ENCODE data around the gene SLC19A2.

SLC19A2 gene

GRCh38 chr1:169487133-169487532 lies 1.4 kb upstream of the SLC19A2 start:
- no peak for DNase-seq (ENCODE audit: low read depth)
- no peak for TF ChIP-seq CTCF (conservative IDR thresholded peaks at IDR 0.05; ENCODE audit: control insufficient read depth, insufficient read depth, low read depth, low read length)
- H3K4me3 ChIP-seq (ENCODE audit: control insufficient read depth, low read depth, low read length), result peak overlapping the region; percentile 43

GRCh38 chr1:169486281-169487051 lies 722 bp upstream of the SLC19A2 start:
- peak overlapping the region; percentile 43 for H3K4me3 ChIP-seq (ENCODE audit: control insufficient read depth, low read depth, low read length)
- DNase-seq (ENCODE audit: low read depth), result peak; percentile 76
- no peak for TF ChIP-seq CTCF (conservative IDR thresholded peaks at IDR 0.05; ENCODE audit: control insufficient read depth, insufficient read depth, low read depth, low read length)

- TF ChIP-seq CTCF (conservative IDR thresholded peaks at IDR 0.05; ENCODE audit: control insufficient read depth, insufficient read depth, low read depth, low read length), result no peak
- DNase-seq (ENCODE audit: low read depth), result peak; percentile 79
- H3K4me3 ChIP-seq (ENCODE audit: control insufficient read depth, low read depth, low read length), result peak overlapping the region; percentile 69
Measured at GRCh38 chr1:169484683-169485430, 887 bp downstream of the SLC19A2 start.

GRCh38 chr1:169484101-169484500 lies 1.6 kb downstream of the SLC19A2 start:
- no peak for TF ChIP-seq CTCF (conservative IDR thresholded peaks at IDR 0.05; ENCODE audit: control insufficient read depth, insufficient read depth, low read depth, low read length)
- peak; percentile 43 for DNase-seq (ENCODE audit: low read depth)
- peak overlapping the region; percentile 69 for H3K4me3 ChIP-seq (ENCODE audit: control insufficient read depth, low read depth, low read length)

- peak overlapping the region; percentile 69 for H3K4me3 ChIP-seq (ENCODE audit: control insufficient read depth, low read depth, low read length)
- DNase-seq (ENCODE audit: low read depth), result peak; percentile 91
- no peak for TF ChIP-seq CTCF (conservative IDR thresholded peaks at IDR 0.05; ENCODE audit: control insufficient read depth, insufficient read depth, low read depth, low read length)
Measured at GRCh38 chr1:169483500-169483966, 2.2 kb downstream of the SLC19A2 start.

GRCh38 chr1:169479363-169480066 lies 6.2 kb downstream of the SLC19A2 start:
- no peak for DNase-seq (ENCODE audit: low read depth)
- TF ChIP-seq CTCF (conservative IDR thresholded peaks at IDR 0.05; ENCODE audit: control insufficient read depth, insufficient read depth, low read depth, low read length), result no peak
- no peak overlapping the region for H3K4me3 ChIP-seq (ENCODE audit: control insufficient read depth, low read depth, low read length)
